GM18517 (cell line): ENCODE measurements around the gene PLSCR1.

Experiments used
- ATAC-seq: cut with Tn5 transposase; IDR thresholded peaks from one replicate; pipeline ENCODE4 v1.9.1; 2021; ENCODE audit warnings: mild to moderate bottlenecking, moderate library complexity; ENCODE audit not compliant: unreplicated experiment

PLSCR1 gene

GRCh38 chr3:146544002-146544928, at the start of gene PLSCR1:
Gene PLSCR1 (minus strand): TSS chr3:146544607. CDS start chr3:146536552, 8,055 bp downstream.
- peak; percentile 83 for ATAC-seq

GRCh38 chr3:146593776-146594175, 49.4 kb upstream of the PLSCR1 start:
- no peak for ATAC-seq

- ATAC-seq: no peak
Observed at GRCh38 chr3:146590521-146590920, 46.1 kb upstream of the PLSCR1 start.

GRCh38 chr3:146589899-146590508, 45.6 kb upstream of the PLSCR1 start:
- peak; percentile 49 for ATAC-seq

- ATAC-seq: no peak
Observed at GRCh38 chr3:146585156-146585555, 40.7 kb upstream of the PLSCR1 start.

- no peak for ATAC-seq
Observed at GRCh38 chr3:146581951-146582467, 37.6 kb upstream of the PLSCR1 start.

GRCh38 chr3:146581080-146581601, 36.7 kb upstream of the PLSCR1 start:
- no peak for ATAC-seq

GRCh38 chr3:146577662-146578061, 33.3 kb upstream of the PLSCR1 start:
- peak; percentile 69 for ATAC-seq

- ATAC-seq: no peak
Observed at GRCh38 chr3:146575636-146576035, 31.2 kb upstream of the PLSCR1 start.

- ATAC-seq: no peak
Observed at GRCh38 chr3:146574173-146574572, 29.8 kb upstream of the PLSCR1 start.

- ATAC-seq: no peak
Observed at GRCh38 chr3:146569314-146569713, 24.9 kb upstream of the PLSCR1 start.

- ATAC-seq: no peak
Observed at GRCh38 chr3:146566138-146566537, 21.7 kb upstream of the PLSCR1 start.

GRCh38 chr3:146561879-146562278, 17.5 kb upstream of the PLSCR1 start:
- ATAC-seq: no peak

- no peak for ATAC-seq
Observed at GRCh38 chr3:146561463-146561862, 17.1 kb upstream of the PLSCR1 start.

- no peak for ATAC-seq
Observed at GRCh38 chr3:146560678-146561077, 16.3 kb upstream of the PLSCR1 start.

GRCh38 chr3:146559388-146559787, 15.0 kb upstream of the PLSCR1 start:
- ATAC-seq: no peak

- no peak for ATAC-seq
Observed at GRCh38 chr3:146558781-146559180, 14.4 kb upstream of the PLSCR1 start.

- ATAC-seq: no peak
Observed at GRCh38 chr3:146557745-146558144, 13.3 kb upstream of the PLSCR1 start.

GRCh38 chr3:146555311-146555710, 10.9 kb upstream of the PLSCR1 start:
- ATAC-seq: no peak

- ATAC-seq: no peak
Observed at GRCh38 chr3:146554151-146554760, 9.8 kb upstream of the PLSCR1 start.
